A549 (cell line): ENCODE results near the gene ANKRD2. TPM values are rescaled to one million over a fixed set of nuclear protein-coding genes. Genes with fewer than 3 reads are reported as not detected.
A peak's percentile ranks its signal among the peaks of the same experiment; 100 is the strongest.

ENCODE experiments used
- ATAC-seq, 2 experiments: fragments of 200-7000 bp in 1 of 2; fragments of >200 bp in 1 of 2; cut with Nextera tagmentation in 1 of 2; cut with Tn5 transposase in 1 of 2; 3 replicates each; pipeline versions ENCODE4 v1.8.0 to v1.9.1; 2018 to 2020; ENCODE audit warnings: mild to moderate bottlenecking in 1 of 2, moderate library complexity in 1 of 2
- CTCF ChIA-PET: fragments of 300-600 bp; sonication (Branson Sonifier 250); formaldehyde crosslinking; extraction: SDS; loops from one replicate; lab custom pipeline; 2021; ENCODE audit warnings: antibody characterized with exemption, inconsistent platforms; lab: Yijun Ruan, JAX
- POLR2A ChIA-PET: fragments of 350-600 bp; formaldehyde crosslinking; extraction: SDS; loops from one replicate; lab custom pipeline; 2021; ENCODE audit warnings: antibody characterized with exemption, inconsistent platforms; lab: Yijun Ruan, JAX
- DNase-seq, 2 experiments: peaks; one replicate each; pipeline versions ENCODE4 v3.0.0 to v3.0.0-alpha.2; 2011 to 2016; ENCODE audit warnings: low read depth in 1 of 2, low spot score in 1 of 2
- FAIRE-seq: peaks from 2 replicates; lab custom pipeline; 2011; peaks lifted over from hg19 to GRCh38; lab: Jason Lieb, UNC
- H3K27ac ChIP-seq, 2 experiments: fragments of >200 bp; sonication (Bioruptor Twin); formaldehyde crosslinking; 3 replicates each; pipeline ENCODE4 v1.5.1; 2016 to 2017
- H3K4me1 ChIP-seq: fragments of >200 bp; sonication (Bioruptor Twin); formaldehyde crosslinking; 3 replicates; pipeline ENCODE4 v1.6.1; 2016
- H3K4me2 ChIP-seq: fragments of >200 bp; sonication (Bioruptor Twin); formaldehyde crosslinking; 3 replicates; pipeline ENCODE4 v1.6.1; 2016
- H3K4me3 ChIP-seq: fragments of >200 bp; sonication (Bioruptor Twin); formaldehyde crosslinking; 3 replicates; pipeline ENCODE4 v1.5.1; 2016
- H3K9me3 ChIP-seq: fragments of >200 bp; sonication (Bioruptor Twin); formaldehyde crosslinking; 3 replicates; pipeline ENCODE4 v1.6.1; 2016
- CBX2 ChIP-seq: fragments of 200-600 bp; sonication (generic); IDR thresholded peaks from 2 replicates; pipeline ENCODE4 v1.6.1; 2016; ENCODE audit warnings: low read depth, mild to moderate bottlenecking, borderline replicate concordance
- EHF ChIP-seq: fragments of 250-450 bp; sonication (Bioruptor Pico); IDR thresholded peaks from 2 replicates; pipeline ENCODE4 v1.5.0; 2020; ENCODE audit warnings: mild to moderate bottlenecking
- EP300 ChIP-seq, 2 experiments: fragments of >200 bp; sonication (Bioruptor Twin); formaldehyde crosslinking; IDR thresholded peaks; 2 replicates in 1 of 2; 3 replicates in 1 of 2; pipeline ENCODE4 v1.6.1; 2016 to 2017
- FOSL2 ChIP-seq, 2 experiments: fragments of 450-650 bp in 1 of 2; fragments of >200 bp in 1 of 2; sonication (Bioruptor Twin) in 1 of 2; formaldehyde crosslinking; IDR thresholded peaks; 2 replicates each; pipeline versions ENCODE4 v1.5.0 to v1.6.1; 2016 to 2020; ENCODE audit warnings: mild to moderate bottlenecking in 1 of 2, moderate library complexity in 1 of 2
- GATA3 ChIP-seq: IDR thresholded peaks from 2 replicates; pipeline ENCODE4 v1.6.1; 2012; ENCODE audit warnings: borderline replicate concordance
- HDAC2 ChIP-seq: fragments of 200-600 bp; sonication (generic); IDR thresholded peaks from 2 replicates; pipeline ENCODE4 v1.6.1; 2016
- HOXA7 ChIP-seq: fragments of 250-450 bp; sonication (Bioruptor Pico); IDR thresholded peaks from 2 replicates; pipeline ENCODE4 v1.5.0; 2020; ENCODE audit warnings: mild to moderate bottlenecking, moderate library complexity
- JUN ChIP-seq, 2 experiments: fragments of >200 bp; sonication (Bioruptor Twin); formaldehyde crosslinking; IDR thresholded peaks; 2 replicates in 1 of 2; 3 replicates in 1 of 2; pipeline ENCODE4 v1.6.1; 2016 to 2017
- JUNB ChIP-seq: fragments of >200 bp; sonication (Bioruptor Twin); formaldehyde crosslinking; IDR thresholded peaks from 2 replicates; pipeline ENCODE4 v1.6.1; 2016
- KDM5A ChIP-seq: fragments of 200-600 bp; sonication (generic); IDR thresholded peaks from 2 replicates; pipeline ENCODE4 v1.6.1; 2016; ENCODE audit warnings: antibody characterized with exemption, mild to moderate bottlenecking
- MAFK ChIP-seq: fragments of 450-650 bp; IDR thresholded peaks from 2 replicates; pipeline ENCODE4 v1.6.1; 2014; ENCODE audit not compliant: partially characterized antibody
- MYC ChIP-seq: IDR thresholded peaks from 2 replicates; pipeline ENCODE4 v1.6.1; 2012; ENCODE audit warnings: mild to moderate bottlenecking, inconsistent platforms, low read length, improper control_type of control experiment, borderline replicate concordance
- NPAS2 ChIP-seq: fragments of 250-450 bp; sonication (Bioruptor Pico); IDR thresholded peaks from 2 replicates; pipeline ENCODE4 v1.8.0; 2022; ENCODE audit warnings: mild to moderate bottlenecking, moderate library complexity, borderline replicate concordance
- PHF8 ChIP-seq: fragments of 200-600 bp; sonication (generic); IDR thresholded peaks from 2 replicates; pipeline ENCODE4 v1.6.1; 2016; ENCODE audit warnings: low read depth, mild to moderate bottlenecking, antibody characterized with exemption, moderate library complexity, borderline replicate concordance
- POLR2A ChIP-seq: IDR thresholded peaks from 2 replicates; pipeline ENCODE4 v1.6.1; 2012; ENCODE audit warnings: mild to moderate bottlenecking, low read length
- RNF2 ChIP-seq: fragments of 200-600 bp; sonication (generic); IDR thresholded peaks from 2 replicates; pipeline ENCODE4 v1.6.1; 2016; ENCODE audit warnings: low read depth, mild to moderate bottlenecking, antibody characterized with exemption, moderate library complexity, borderline replicate concordance
- ZC3H11A ChIP-seq: fragments of 450-650 bp; IDR thresholded peaks from 2 replicates; pipeline ENCODE4 v1.6.1; 2014; ENCODE audit warnings: antibody characterized with exemption, mild to moderate bottlenecking
- ZSCAN20 ChIP-seq: fragments of 250-450 bp; sonication (Bioruptor Pico); IDR thresholded peaks from 2 replicates; pipeline ENCODE4 v1.8.0; 2022; ENCODE audit warnings: mild to moderate bottlenecking, moderate library complexity
- WGBS: methylation state at CpG from one replicate; pipeline ENCODE4 v1.1.6; 2017; ENCODE audit errors: missing lambda C conversion rate; 5-methylcytosine and 5-hydroxymethylcytosine counted together
- polyA plus RNA-seq, 4 experiments: library from polyadenylated mRNA; depleted of rRNA in 3 of 4; stranded (reverse); fragments of >200 nt; fragmentation: RNase III in 1 of 4; extraction: RNeasy Plus Mini Kit Qiagen cat#74134 plus additional on column Dnase treatment in 1 of 4; gene quantifications; 2 replicates in 3 of 4; 3 replicates in 1 of 4; pipeline ENCODE4 v1.2.3, GENCODE V29; 2011 to 2017
- TF ChIP-seq, protein P1 (sequence below): IDR thresholded peaks from 2 replicates; pipeline ENCODE4 v1.6.1; 2012
- TF ChIP-seq, protein P2 (sequence below): IDR thresholded peaks from 2 replicates; pipeline ENCODE4 v1.6.1; 2012; ENCODE audit warnings: low read depth, borderline replicate concordance
- TF ChIP-seq, protein P3 (sequence below): fragments of >200 bp; sonication (Bioruptor Twin); formaldehyde crosslinking; IDR thresholded peaks from 3 replicates; pipeline ENCODE4 v1.6.1; 2016
- TF ChIP-seq, protein P4 (sequence below): fragments of >200 bp; sonication (Bioruptor Twin); formaldehyde crosslinking; IDR thresholded peaks from 3 replicates; pipeline ENCODE4 v1.5.1; 2016
- TF ChIP-seq, protein P5 (sequence below): fragments of 150-350 bp; IDR thresholded peaks from 2 replicates; pipeline ENCODE4 v1.6.1; 2014; ENCODE audit warnings: low read depth, mild to moderate bottlenecking, low read length
- TF ChIP-seq, protein P6 (sequence below): fragments of 250-450 bp; sonication (Bioruptor Pico); IDR thresholded peaks from 2 replicates; pipeline ENCODE4 v1.5.0; 2020; ENCODE audit warnings: low read depth, mild to moderate bottlenecking, moderate library complexity

Gene ANKRD2
- polyA plus RNA-seq, 2 of the 4 experiments (the other 2 are of a cell fraction) = 1.5 to 4.7 TPM

DNA sequence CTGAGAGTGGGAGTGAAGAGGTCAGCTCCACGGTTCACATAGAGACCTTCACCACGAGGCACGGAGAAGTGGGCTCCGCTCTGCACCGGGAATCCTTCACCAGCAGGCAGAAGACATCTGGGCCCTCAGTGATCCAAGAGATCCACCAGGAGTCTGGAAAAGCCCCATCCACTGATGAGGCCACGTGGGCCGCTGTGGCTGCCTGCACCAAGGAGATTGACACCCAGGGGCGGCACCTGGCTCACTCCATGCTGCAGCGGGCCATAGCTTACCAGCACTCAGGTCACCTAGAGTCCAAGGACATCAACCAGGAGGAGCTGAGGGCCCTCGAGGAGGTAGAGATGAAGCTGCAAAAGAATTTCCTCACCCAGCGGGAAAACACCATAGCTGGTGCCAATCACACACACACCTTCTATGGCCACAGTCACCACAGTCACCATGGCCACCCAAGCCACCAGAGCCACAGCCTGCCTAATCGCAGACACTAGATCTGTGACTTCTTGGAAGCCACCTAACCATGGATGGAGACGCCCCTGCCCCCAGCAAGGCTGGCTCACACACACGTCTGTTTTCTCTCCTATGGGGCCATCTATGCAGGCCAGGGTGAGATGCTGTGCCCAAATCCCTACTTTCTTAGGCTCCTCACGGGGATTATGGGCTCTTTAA lies 17.6 kb downstream of the ANKRD2 start:
- no peak for ATAC-seq
- H3K9me3 ChIP-seq = no peaks in the 10 kb centered on the region
- H3K4me1 ChIP-seq = peaks cover 7% of the 10 kb centered on the region; the same call in 2 of the 3 replicates
- FAIRE-seq = no peak
- POLR2A ChIA-PET = no interaction called here
- no peak for TF ChIP-seq PHF8
- no peak for TF ChIP-seq EHF (CRISPR knock-in tag)
- TF ChIP-seq KDM5A = no peak
- TF ChIP-seq NPAS2 = no peak
- TF ChIP-seq CBX2 = no peak
- TF ChIP-seq, protein P1, sequence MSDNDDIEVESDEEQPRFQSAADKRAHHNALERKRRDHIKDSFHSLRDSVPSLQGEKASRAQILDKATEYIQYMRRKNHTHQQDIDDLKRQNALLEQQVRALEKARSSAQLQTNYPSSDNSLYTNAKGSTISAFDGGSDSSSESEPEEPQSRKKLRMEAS = no peak
- TF ChIP-seq, protein P2, sequence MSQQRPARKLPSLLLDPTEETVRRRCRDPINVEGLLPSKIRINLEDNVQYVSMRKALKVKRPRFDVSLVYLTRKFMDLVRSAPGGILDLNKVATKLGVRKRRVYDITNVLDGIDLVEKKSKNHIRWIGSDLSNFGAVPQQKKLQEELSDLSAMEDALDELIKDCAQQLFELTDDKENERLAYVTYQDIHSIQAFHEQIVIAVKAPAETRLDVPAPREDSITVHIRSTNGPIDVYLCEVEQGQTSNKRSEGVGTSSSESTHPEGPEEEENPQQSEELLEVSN = no peak
- TF ChIP-seq, protein P3, sequence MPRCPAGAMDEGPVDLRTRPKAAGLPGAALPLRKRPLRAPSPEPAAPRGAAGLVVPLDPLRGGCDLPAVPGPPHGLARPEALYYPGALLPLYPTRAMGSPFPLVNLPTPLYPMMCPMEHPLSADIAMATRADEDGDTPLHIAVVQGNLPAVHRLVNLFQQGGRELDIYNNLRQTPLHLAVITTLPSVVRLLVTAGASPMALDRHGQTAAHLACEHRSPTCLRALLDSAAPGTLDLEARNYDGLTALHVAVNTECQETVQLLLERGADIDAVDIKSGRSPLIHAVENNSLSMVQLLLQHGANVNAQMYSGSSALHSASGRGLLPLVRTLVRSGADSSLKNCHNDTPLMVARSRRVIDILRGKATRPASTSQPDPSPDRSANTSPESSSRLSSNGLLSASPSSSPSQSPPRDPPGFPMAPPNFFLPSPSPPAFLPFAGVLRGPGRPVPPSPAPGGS = no peak
- no peak for TF ChIP-seq HOXA7 (CRISPR knock-in tag)
- no peak for TF ChIP-seq JUNB
- TF ChIP-seq, protein P4, sequence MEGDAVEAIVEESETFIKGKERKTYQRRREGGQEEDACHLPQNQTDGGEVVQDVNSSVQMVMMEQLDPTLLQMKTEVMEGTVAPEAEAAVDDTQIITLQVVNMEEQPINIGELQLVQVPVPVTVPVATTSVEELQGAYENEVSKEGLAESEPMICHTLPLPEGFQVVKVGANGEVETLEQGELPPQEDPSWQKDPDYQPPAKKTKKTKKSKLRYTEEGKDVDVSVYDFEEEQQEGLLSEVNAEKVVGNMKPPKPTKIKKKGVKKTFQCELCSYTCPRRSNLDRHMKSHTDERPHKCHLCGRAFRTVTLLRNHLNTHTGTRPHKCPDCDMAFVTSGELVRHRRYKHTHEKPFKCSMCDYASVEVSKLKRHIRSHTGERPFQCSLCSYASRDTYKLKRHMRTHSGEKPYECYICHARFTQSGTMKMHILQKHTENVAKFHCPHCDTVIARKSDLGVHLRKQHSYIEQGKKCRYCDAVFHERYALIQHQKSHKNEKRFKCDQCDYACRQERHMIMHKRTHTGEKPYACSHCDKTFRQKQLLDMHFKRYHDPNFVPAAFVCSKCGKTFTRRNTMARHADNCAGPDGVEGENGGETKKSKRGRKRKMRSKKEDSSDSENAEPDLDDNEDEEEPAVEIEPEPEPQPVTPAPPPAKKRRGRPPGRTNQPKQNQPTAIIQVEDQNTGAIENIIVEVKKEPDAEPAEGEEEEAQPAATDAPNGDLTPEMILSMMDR = no peak
- TF ChIP-seq, all 56 proteins: peak for 0
- CTCF ChIA-PET = interaction anchor here (1.0 to 39.7 kb wide), 4 partner anchors 9 to 133 kb away, joined by 3 to 1048 read pairs (median 526); partner anchors contain the start of genes ANKRD2, C10orf62 and HOGA1
- DNase-seq = no peak
- no peak overlapping the region for H3K4me3 ChIP-seq
- H3K4me2 ChIP-seq = no peak overlapping the region
- peak overlapping the region in 1 of 2 experiments; percentile 32; a peak in 1 of 6 replicates for H3K27ac ChIP-seq
- 85% methylated on average over 15 of the region's 15 CpGs for WGBS

DNA sequence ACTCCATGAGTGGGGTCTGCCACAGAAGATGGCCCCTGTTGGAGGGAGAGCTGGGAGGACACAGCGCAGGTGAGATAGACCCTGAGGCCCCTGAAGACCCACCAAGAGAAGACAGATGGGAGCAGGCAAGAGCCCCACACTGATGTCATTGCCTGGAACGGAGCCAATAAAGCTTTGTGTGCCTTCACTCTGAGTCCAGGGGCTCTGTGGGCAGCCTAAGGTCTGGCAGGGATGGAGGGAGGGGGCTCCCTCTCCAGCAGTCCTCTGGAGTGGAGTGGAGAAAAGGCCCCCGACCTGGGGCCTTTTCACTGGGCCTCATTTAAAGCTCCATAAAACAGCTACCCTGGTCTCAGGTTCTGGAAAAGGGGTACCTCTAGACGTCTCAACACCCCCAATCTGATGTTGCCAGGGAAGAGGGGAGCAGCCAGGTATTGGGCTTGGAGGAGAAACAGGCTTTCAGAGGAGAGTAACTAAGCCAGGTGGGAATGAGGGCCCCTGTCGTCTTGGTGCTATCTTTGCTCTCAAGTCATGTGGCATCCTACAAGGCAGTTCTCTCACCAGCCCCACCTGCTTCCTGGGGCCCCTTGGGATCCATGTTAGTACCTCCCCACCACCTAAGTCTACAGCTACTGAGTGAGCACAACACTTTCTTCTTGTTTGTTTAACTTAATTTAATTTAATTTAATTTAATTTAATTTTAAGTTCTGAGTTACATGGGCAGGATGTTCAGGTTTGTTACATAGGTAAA lies 18.3 kb downstream of the ANKRD2 start:
- Histone ChIP-seq H3K4me3 (no peak overlapping the region), H3K9me3 (no peaks in the 10 kb centered on the region), H3K4me1 (peaks cover 10% of the 10 kb centered on the region), H3K27ac (peak overlapping the region in 1 of 2 experiments; percentile 32; a peak in 1 of 6 replicates), H3K4me2 (no peak overlapping the region)
- TF ChIP-seq RNF2 (no peak), GATA3 (no peak), HDAC2 (no peak), MYC (no peak), MAFK (no peak), EP300 (IDR thresholded peaks at IDR 0.05) (no peak), POLR2A (no peak), CBX2 (no peak), JUN (IDR thresholded peaks at IDR 0.05) (no peak), ZSCAN20 (CRISPR knock-in tag) (no peak), ZC3H11A (no peak), FOSL2 (IDR thresholded peaks at IDR 0.05) (no peak), FOSL2 (CRISPR knock-in tag; IDR thresholded peaks at IDR 0.05) (no peak)
- TF ChIP-seq, protein P2 = no peak
- TF ChIP-seq, protein P5, sequence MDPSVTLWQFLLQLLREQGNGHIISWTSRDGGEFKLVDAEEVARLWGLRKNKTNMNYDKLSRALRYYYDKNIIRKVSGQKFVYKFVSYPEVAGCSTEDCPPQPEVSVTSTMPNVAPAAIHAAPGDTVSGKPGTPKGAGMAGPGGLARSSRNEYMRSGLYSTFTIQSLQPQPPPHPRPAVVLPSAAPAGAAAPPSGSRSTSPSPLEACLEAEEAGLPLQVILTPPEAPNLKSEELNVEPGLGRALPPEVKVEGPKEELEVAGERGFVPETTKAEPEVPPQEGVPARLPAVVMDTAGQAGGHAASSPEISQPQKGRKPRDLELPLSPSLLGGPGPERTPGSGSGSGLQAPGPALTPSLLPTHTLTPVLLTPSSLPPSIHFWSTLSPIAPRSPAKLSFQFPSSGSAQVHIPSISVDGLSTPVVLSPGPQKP = no peak
- TF ChIP-seq, protein P6, sequence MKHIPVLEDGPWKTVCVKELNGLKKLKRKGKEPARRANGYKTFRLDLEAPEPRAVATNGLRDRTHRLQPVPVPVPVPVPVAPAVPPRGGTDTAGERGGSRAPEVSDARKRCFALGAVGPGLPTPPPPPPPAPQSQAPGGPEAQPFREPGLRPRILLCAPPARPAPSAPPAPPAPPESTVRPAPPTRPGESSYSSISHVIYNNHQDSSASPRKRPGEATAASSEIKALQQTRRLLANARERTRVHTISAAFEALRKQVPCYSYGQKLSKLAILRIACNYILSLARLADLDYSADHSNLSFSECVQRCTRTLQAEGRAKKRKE = no peak
- ATAC-seq (no peak), FAIRE-seq (no peak), DNase-seq (no peak)
- POLR2A ChIA-PET = no interaction called here
- 62% methylated on average over 5 of the region's 5 CpGs for WGBS
- CTCF ChIA-PET = interaction anchor here (0.6 to 39.7 kb wide), 5 partner anchors 9 to 109 kb away, joined by 3 to 1048 read pairs (median 3); partner anchors contain the start of genes ANKRD2, C10orf62 and HOGA1
